ENCODE data around the gene DTL.

Gene DTL

GRCh38 chr1:212039622-212040021 is 4.1 kb downstream of the DTL start:
- no peak for DNase-seq

- DNase-seq, result no peak
These were observed 5.3 kb downstream of the DTL start for GRCh38 chr1:212040629-212041412.

GRCh38 chr1:212042436-212042835 is 6.9 kb downstream of the DTL start:
- no peak for DNase-seq

DNA sequence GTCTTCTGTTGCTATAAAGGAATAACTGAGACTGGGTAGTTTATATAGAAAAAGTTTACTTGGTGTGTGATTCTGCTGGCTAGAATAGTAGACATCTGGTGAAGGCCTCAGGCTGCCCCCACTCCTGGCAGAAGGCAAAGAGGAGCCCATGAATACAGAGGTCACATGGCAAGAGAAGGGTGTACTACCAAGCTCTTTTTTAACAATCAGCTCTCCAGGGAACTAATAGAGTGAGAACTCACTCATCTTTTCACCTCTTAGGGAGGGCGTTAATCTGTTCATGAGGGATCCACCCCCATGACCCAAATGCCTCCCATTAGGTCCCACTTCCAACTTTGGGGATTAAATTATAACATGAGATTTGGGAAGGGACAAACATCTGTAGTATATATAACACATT is 9.3 kb downstream of the DTL start:
- DNase-seq, result no peak

DNA sequence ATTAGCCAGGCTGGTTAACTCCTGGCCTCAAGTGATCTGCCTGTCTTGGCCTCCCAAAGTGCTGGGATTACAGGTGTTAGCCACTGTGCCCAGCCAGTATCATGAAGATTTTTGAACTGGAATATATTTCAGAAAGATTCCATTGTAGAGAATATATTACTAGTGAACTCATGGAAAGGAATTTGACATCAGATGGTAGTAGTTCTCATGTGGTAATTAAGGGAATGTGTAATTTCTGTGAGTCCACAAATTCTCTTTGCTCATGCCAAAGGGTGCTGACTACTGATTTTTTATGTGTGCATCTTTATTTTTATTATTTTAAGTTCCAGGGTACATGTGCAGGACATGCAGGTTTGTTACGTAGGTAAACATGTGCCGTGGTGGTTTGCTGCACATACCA is 10.4 kb downstream of the DTL start:
- DNase-seq, result no peak

- DNase-seq, result no peak
These were observed 18.4 kb downstream of the DTL start for GRCh38 chr1:212053993-212054392.

- no peak for DNase-seq
These were observed 19.8 kb downstream of the DTL start for GRCh38 chr1:212055333-212055732.

DNA sequence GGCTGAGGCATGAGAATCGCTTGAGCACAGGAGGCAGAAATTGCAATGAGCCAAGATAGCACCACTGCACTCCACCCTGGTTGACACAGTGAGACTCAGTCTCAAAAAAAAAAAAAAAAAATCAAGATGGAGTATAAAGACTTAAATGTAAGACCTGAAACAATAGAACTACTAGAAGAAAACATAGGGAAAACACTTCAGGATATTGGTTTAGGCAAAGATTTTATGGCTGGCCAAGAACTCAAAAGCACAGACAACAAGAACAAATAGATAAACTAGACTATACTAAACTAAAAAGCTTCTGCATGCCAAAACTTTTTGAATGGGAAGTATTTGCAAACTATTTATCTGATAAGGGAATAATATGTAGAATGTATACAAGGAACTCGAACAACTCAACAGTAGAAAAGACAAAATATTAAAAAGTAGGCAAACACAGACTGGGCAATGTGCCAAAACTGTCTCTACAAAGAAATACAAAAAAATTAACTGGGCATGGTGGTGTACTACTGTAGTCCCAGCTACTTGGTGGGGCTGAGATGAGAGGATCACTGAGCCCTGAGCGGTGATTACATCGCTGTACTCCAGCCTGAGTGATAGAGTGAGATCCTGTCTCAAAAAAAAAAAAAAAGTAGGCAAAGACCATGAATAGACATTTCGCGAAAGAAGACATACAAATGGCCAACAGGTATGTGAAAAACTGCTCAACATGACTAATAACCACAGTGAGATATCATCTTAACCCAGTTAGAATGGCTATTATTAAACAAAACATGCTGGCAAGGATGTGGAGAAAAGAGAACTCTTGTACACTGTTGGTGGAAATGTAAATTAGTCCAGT is 25.3 kb downstream of the DTL start:
- no peak for DNase-seq

- no peak for DNase-seq
These were observed 27.4 kb downstream of the DTL start for GRCh38 chr1:212062832-212063438.

DNA sequence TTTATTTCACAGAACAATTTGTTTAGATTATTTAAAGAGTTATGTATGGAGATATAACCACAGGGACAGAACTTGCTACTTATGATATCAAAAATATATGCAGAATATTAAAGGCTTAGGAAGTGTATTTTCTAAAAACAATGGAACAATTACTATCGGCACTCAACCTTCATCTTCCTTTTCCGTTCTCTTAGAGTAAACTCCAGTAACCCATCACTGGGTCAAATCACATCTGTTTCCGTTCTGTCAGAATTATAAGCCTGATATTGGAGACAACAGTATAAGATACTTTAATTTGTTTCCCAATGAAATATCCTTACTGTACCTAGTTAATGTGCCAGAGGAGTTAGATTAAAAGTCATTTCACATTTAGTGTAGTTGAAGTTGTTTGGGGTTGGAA is 32.2 kb downstream of the DTL start:
- no peak for DNase-seq

DNA sequence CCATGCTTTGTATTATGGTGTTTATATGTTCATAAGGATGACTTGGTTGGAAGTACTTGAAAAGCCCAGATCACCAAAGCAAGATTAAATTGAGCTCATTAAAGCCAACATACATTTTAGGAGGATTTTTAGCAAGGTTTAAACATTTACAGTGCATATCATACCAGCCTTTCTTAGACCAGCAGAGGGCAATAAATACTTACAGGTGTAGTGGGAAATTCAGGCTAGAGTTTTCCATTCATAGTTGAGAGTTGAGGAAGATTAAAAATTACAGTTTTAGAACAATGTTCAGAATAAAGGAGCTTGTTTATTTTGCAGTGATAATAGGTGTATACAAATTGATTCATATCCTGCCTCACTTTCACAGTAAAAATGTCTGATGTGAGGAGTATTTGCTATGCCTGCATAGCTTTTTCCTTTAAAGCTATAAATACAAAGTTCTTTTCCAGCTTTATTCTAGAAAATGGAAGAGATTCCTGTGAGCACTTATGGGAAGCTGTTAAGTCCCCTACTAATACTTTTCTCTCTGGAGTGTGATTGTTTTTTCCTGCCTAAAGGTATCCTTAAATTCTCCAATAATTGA is 35.3 kb downstream of the DTL start:
- no peak for DNase-seq

- no peak for DNase-seq
These were observed 36.5 kb downstream of the DTL start for GRCh38 chr1:212072047-212072446.

GRCh38 chr1:212073490-212073889 is 37.9 kb downstream of the DTL start:
- DNase-seq, result no peak

- DNase-seq, result no peak
These were observed 38.8 kb downstream of the DTL start for GRCh38 chr1:212074313-212074712.

DNA sequence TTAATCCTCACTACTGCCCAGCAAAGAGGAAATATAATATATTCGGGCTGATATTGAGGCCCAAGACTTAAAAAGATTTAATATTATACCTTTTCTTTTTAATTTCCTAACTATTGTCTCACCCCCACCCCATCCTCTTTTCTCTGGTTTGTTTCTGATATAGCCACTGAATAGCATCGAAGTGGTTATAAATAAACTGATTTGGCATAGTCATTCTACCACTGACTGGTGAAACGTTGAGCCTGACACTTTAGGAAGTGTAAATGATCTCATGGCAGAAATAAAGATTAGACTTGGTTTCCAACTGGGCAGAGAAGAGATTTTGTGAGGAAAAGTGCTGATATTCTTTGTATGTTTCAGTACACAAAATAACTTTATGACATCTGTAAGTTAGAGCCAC is 39.3 kb downstream of the DTL start:
- DNase-seq, result no peak

- no peak for DNase-seq
These were observed 41.5 kb downstream of the DTL start for GRCh38 chr1:212077028-212077427.

DNA sequence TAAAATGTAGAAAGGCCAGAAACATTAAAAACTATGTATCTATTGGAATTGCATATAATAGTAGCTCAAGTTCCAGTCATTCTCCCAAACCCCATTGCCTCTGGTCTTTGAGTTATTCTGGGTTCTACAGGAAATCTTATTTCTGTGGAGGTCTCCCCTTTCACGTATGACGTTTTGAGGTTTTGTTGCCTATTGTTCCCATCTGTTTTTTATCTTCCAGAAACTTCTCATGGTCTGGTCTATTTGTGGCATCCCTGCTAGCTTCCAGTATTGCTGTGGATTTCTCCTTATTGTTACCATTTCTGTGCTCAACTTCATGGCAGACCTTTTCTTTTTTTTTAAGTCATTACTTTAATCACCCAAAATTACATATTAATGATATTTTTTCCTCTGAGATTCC is 43.3 kb downstream of the DTL start:
- no peak for DNase-seq

- no peak for DNase-seq
These were observed 47.3 kb downstream of the DTL start for GRCh38 chr1:212082765-212083406.

GRCh38 chr1:212089560-212090163 is 54.1 kb downstream of the DTL start:
- DNase-seq, result no peak

DNA sequence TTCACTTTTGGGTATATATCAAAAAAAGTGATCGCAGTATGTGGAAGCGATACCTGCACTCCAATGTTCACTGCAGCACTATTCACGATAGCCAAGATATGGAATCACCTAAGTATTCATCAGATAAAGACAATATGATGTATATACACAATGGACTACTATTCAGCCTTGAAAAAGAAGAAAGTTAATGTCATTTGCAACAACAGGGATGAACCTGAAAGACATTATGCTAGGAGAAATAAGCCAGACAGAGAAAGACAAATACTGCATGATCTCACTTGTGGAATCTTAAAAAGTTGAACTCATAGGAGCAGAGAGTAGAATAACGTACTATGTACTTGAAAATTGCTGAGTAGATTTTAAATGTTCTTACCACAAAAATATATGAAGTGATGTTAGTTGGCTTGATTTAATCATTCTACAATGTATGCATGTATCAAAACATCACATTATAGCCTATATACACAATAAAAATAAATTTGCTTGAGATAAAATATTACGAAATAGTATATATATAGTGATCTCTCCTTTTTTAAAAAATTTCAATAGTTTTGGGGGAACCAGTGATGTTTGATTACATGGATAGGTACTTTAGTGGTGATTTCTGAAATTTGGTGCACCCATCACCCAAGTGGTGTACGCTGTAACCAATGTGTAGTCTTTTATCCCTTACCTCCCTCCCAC is 56.0 kb downstream of the DTL start:
- no peak for DNase-seq

GRCh38 chr1:212097360-212097759 is 61.8 kb downstream of the DTL start:
- DNase-seq, result no peak

DNA sequence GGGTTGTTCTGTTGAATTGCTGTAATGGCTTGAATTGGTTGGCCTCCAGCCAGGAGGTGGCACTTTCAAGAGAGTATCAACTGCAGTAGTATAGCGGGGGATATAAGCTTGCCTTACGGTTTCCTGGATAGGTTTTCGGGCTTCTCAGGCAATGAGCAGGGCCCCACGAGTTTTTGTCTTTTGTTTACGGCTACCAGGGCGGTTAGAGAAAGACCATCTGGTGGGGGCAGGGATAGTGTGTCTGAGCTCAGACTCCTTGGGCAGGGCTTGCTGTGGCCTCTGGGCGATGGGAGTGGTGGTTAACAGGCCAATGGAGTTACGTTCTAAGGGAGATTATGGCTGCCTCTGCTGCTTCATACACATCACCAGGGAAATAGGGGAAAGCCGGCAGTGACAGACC is 62.8 kb downstream of the DTL start:
- no peak for DNase-seq
